ENCODE data around the gene RPS10. TPM values are rescaled to one million over a fixed set of nuclear protein-coding genes. Genes with fewer than 3 reads are reported as not detected.
A peak's percentile ranks its signal among the peaks of the same experiment; 100 is the strongest.

RPS10 gene
- total and polyA plus RNA-seq, 7 experiments from 2014 or later = 1,466 to 3,151 (median 2,306) TPM

GRCh38 chr6:34369385-34369784, 56.5 kb downstream of the RPS10 start:
- Mint-ChIP-seq H3K27me3 (no peaks in the 10 kb centered on the region), H3K4me1 (peaks cover 8 to 51% (median 42%) of the 10 kb centered on the region in 7 donors), H3K4me3 (no peak overlapping the region), H3K36me3 (peaks cover 3 to 15% (median 6%) of the 10 kb centered on the region in 5 donors), H3K9me3 (no peaks in the 10 kb centered on the region), H3K27ac (peak overlapping the region in 2 of 9 donors; percentile 25 to 72)
- ChIA-PET CTCF (no interaction called here), POLR2A (no interaction called here)
- Histone ChIP-seq H3K4me3 (ENCODE audit: low read length) (no peak overlapping the region), H3K36me3 (ENCODE audit: control insufficient read depth in 2 of 3, insufficient read depth in 3 of 3, low read length in 3 of 3) (no peaks in the 10 kb centered on the region), H3K9me3 (ENCODE audit: control insufficient read depth in 2 of 3, low read length in 3 of 3) (no peaks in the 10 kb centered on the region), H3K27ac (ENCODE audit: low read depth, low read length) (no peak overlapping the region), H3K4me1 (ENCODE audit: control insufficient read depth in 2 of 2, insufficient read depth in 2 of 2, low read length in 2 of 2) (no peaks in the 10 kb centered on the region), H3K27me3 (ENCODE audit: control insufficient read depth in 2 of 2, insufficient read depth in 2 of 2, low read length in 2 of 2) (no peaks in the 10 kb centered on the region)
- no peak for DNase-seq
- intact Hi-C loops (cut with micrococcal nuclease) = loop anchor here in 1 of 2 donors (10.0 kb wide), 1 partner anchor 55 kb away; no protein-coding TSS in a partner anchor
- peak; percentile 46 for ATAC-seq

Other genes with a start within 250 kb of the RPS10 start
- 100 to 1,000 TPM in 2 of 5 experiments, 10 to 100 TPM in 3; 90.0 to 180 (median 95.3) TPM for gene HMGA1, start 189.2 kb downstream of the RPS10 start, total RNA-seq
- 10 to 100 TPM; 35.7 to 41.0 TPM for gene HMGA1, start 189.2 kb downstream of the RPS10 start, polyA plus RNA-seq
- 10 to 100 TPM; 13.9 to 24.2 (median 22.5) TPM for gene SMIM29, start 177.1 kb downstream of the RPS10 start, total RNA-seq
- 10 to 100 TPM; 32.3 to 45.5 TPM for gene SMIM29, start 177.1 kb downstream of the RPS10 start, polyA plus RNA-seq
- gene NUDT3, start 33.4 kb downstream of the RPS10 start, total RNA-seq = 10 to 100 TPM; 16.2 to 29.7 (median 25.4) TPM
- gene NUDT3, start 33.4 kb downstream of the RPS10 start, polyA plus RNA-seq = 10 to 100 TPM; 10.4 to 11.5 TPM
- gene PACSIN1, start 40.0 kb upstream of the RPS10 start, total RNA-seq = 1 to 10 TPM in 2 of 5 experiments, under 1 TPM in 3; 0.34 to 3.5 (median 0.57) TPM
- under 1 TPM in 1 of 2 donors, not detected in 1; 0.29 TPM for gene PACSIN1, start 40.0 kb upstream of the RPS10 start, polyA plus RNA-seq
- gene SPDEF, start 130.3 kb upstream of the RPS10 start, total RNA-seq = under 1 TPM in 2 of 5 experiments, not detected in 3; 0.39 to 0.40 TPM
- gene SPDEF, start 130.3 kb upstream of the RPS10 start, polyA plus RNA-seq = not detected

All from naive thymus-derived CD4-positive, alpha-beta T cell (primary cell).